ENCODE data around the gene PDLIM4.
A peak's percentile ranks its signal among the peaks of the same experiment; 100 is the strongest.

PDLIM4 gene

DNA sequence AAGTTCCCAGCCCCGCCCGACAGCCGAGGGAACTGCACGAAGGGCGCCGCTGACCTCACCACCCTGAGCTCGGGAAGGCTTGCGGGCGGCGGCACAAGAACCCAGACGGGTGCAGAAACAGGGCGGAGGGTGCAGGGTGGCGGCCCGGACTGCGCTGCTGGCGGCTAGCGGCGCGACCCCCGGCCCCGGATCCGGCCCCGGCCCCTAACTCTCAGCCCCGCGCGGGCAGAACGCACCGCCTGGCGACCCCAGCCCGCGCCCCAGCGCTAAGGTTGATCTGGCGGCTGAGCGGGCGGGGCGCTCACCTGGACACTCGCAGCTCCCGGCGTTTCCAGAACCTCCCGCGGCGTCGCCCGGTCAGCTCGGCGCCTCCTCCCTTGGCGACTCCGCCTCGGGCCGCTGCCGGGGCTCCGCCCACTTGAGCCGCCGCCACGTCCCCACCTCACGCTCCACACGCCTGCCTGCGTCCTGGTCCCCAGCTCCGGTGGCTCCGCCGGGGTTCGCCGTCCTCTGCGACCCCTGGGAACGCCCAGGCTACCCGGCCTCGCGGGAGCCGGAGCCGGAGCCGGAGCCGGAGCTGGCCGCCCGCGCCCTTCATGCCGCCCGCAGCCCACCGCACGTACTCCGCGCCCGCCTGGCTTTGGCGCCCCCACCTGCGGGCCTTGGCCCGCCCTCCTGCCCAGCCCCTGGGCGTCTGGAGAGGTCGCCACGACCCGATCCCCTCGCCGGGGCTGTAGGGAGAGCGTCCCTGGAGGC, 29.8 kb upstream of the PDLIM4 start, which contains the start of gene P4HA2:
TSS of gene P4HA2 (minus strand) at position 369 of the 756 bp plus-strand sequence. CDS start 9,227 bp downstream, outside the sequence.
- no peak for DNase-seq

DNA sequence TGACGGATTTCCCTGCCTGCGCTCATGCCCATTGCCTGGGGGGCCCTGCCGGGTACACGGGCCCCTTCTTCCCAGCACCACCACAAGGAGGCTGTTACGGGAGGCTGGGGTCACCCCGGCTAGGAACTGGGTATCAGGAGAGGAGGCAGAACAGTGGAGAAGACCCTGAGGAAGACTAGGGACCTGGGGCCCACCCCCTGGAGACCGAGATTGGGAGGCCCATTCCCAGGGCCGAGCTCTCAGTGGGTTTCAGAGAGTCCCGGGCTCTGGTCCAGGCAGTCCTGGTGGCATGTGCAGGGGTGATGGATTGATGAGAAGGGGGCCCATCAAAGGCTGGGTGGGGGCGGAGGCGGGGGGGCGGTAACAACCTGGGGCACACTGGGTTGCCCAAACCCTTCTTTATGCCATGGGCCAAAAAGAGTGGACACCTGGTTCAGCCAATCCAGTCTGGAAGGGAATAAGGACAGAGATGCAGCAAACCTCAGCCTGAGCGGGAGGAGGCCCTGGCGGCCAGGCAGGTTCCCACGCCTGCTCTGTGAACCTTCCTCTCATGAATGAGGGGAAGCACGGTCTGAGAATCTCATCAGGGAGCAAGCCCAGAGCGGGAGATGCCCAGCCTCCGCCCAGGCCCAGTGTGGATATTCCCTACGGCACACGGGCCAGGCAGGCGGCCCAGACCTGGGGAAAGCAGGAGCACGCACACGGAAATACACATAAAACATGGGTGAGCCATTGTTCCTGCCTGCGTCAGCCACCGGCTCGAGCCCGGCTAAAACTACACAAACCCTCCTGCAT, 29.1 kb upstream of the PDLIM4 start:
- DNase-seq, result no peak

DNA sequence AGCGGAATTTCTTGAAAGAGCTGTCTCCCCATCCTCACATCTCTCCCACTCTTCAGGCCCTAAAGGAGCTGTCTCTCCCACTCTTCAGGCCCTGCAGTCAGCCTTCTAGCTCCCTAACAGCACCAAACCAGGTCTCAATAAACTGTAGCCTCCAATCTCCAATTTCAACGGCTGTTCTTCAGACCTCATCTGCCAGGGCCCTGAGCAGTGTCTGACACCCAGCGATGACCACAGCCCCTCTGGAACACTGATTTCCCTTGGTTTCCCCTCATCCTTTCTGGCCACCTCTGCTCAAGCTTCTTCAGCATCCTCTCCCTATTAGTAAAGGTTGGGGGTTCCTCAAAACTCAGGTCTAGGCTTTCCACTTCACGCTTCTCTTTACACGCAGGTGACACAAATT, 28.3 kb upstream of the PDLIM4 start:
- DNase-seq, result no peak

DNA sequence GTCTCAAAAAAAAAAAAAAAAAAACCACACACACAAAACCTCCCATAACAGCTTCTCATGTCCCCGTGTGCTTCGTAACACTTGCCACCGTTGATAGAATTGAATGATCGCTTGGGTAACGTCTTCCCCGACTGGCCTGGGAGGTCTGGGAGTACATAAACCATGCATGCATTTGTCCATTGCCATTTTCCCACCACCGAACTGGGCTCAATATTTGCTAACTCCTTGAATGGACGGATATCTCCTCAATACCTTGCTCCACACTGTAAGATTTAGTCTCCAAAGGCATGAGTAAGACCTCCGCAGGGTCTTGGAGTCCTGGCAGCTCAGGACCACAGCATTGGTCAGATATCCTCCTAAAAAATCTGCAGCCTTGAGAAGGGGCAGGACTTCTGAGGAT, 26.6 kb upstream of the PDLIM4 start:
- no peak for DNase-seq

DNA sequence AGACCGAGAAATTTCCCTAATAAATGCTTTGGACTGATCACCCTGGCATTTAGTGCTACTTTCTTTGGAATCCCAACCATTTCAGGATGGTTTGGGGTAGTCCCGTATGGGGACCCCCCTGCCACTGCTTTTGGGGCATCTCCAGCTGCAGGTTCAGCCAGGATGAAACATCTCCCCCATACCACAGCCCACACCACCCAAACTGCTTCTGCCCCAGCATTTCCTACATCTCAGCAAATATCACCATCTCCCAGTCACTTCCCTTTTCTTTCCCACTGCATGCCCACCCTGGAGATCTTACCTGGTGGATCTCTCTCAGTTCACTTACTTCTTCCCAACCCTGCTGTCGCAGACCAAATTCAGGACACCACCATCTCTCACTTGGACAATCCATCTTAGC, 25.0 kb upstream of the PDLIM4 start:
- no peak for DNase-seq

DNA sequence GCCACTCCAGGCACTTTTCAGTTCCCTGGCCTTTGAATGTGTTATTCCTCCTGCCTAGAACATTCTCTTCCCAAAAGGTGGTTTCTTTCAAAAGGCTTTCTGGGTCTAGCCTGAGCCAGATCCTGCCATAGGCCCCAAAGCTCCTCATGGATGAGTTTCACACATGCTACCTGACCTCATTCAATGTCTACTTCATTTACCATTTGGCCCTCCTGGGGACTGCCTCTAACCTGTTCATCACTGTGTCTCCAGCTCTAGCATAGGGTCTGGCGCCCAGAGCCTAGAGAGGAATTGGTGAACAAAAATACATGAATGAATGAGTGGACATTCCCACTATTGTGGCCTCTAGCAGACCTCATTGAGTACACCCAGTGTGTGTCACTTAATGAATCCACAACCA, 24.4 kb upstream of the PDLIM4 start:
- DNase-seq, result no peak

DNA sequence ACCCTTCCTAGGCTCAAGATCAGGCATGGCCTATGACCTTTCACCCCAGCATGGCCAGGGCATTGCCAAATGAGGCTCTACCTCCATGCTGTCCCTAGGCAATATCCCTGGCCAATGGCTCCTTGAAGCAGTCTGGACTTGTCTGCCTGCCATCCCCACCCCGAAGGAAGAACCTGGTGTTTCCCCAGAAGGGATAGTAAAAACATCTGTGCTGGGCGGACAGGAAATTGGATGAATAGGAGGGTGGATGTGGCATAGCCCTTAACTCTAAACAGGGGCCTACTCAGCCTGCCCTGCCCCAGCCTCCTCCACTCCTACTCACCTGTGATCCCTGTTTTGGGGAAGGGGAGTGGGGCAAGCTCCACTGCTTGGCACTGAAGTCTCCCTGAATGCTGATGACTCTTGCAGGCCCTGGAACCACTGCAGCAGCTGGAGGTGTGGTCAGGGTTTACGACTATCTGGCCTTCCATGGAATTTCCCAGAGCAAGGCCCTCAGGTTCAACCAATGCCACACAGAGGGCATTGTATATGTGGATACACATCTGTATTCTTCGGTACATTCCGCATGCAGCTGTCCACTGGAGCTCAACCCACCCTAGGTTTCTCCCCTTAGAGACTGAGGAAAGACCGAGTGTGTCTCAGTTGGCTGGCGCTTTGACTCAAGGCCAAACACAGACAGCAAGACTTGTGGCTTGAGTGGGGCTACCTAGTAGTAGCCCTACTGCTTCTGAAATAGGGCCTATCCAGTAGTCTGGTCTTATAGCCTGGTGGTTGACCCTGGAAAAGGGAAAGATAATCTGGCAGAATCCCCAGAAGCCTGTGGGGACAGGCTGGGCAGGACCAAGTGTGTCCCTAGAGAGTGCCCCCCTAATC, 23.4 kb upstream of the PDLIM4 start:
- no peak for DNase-seq

DNA sequence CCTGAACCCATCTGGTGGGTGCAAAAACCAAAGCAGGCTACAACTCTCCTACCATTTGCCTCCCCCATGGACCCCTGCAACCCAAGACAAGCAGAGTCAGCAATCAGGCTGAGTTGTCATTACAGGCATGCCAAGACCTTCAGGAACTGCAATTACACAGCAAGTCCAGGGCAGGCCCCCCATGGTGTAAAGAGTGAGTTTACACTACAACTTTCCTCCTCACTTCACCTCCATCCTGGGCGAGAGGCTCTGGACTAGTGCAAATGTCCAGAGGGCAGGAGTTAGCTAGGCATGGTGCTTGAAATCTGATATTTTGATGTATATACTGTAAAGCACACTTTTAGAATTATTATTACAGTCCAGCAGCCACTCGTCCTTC, 22.8 kb upstream of the PDLIM4 start:
- no peak for DNase-seq

DNA sequence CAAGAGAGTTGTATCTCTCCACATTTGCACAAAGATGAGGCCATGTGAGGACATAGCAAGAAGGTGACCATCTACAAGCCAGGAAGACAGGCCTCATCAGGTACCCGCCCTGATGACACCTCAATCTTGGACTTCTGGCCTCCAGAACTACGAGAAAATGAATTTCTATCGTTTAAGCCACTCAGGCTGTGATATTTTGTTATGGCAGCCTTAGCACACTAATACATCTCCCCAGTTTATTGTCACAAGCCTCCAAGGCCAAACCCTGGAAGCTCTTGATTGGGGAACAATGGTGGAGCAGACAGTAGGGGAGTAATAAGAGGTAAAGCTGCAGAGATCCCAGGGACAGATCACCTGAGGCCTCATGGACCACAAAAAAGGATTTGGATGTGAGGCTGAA, 22.2 kb upstream of the PDLIM4 start:
- no peak for DNase-seq

DNA sequence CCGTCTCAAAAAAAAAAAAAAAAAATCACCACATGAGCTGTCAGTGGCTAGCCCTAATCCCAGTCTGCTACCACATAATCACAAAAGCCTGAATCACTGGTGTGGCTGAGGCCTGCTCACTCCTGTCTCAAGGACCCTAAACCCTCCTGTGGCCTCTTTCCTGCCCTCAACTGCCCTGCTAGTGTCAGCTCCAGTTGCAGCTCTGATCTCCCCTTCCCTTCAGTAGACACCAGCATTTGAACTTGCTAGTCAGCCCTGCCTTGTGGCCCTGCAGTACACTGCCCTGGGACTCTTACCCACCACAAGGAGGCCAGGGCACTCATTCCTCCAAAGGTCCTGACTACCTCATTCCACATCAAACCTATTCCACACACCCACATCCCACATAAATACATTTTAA, 20.4 kb upstream of the PDLIM4 start:
- DNase-seq, result no peak

DNA sequence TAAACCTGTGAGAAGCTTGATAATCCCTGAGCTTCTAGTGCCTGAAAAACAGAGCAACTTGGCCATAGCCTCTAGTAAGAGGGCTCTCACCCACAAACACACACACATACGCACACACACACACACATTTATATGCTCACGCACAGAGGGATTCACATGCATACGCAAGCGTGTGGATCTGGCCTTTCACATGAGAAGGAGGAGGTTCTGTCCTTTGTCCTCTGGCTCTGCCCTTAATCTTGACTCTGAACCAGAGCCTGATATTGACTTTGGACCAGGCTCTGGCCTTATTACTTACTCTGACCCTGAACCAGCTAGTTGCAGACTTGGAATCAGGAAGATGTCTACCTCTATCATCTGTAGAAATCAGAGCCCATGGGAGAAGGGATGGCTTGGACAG, 19.8 kb upstream of the PDLIM4 start:
- no peak for DNase-seq

DNA sequence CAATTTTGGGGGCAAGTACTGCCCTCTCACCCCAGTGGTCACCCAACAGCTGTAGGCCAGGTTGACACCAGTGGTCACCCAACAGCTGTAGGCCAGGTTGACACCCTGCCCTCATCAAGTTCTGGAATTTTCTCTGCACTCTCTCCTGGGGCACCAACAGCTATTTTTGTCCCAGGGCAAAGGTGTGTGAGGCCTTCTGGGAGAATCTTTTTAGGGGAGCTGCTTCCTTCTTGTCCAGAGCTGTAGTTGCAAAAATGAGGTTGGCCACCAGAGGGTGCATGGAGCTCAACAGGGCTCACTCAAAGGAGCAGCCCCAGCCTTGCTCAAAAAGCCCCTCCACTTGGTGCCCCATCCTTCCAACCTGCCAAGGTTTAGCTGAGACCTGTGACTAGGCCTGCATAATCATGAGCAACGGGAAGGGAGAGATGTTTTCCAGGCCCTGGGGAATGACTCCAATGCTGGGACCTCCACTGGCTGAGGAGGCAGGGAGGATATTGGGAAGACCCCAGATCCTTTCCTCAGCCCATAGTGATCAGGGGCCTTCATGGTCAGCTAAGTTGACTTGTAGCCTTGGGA, 19.2 kb upstream of the PDLIM4 start:
- DNase-seq, result peak; percentile 55

DNA sequence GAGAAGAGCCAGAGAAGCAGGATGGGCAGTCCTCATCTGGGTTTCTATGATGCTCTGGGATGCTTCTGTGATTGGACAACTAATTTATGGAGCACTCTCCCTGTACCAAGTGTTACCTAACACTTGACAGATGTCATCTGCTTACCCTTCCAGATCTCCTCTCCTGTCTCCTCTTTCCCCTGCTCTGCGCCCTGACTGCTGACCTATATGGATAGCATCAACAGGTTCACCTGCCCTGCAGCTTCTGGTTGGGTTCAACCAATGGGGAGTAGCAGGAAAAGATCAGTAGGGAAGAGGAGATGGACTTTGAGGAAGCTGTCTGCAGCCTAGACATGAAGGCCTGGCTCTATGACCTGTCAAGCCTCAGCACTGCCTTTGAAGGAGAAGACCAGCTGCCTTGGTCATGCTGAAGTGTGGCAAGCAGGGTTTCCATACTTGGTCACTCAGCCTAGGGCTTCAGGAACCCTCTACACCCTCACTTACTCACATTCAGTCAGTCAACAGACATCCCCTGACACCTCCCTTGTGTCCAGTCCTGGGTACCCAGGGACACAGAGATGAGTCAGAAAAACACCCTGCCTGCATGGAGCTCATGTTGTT, 18.5 kb upstream of the PDLIM4 start:
- DNase-seq, result no peak

DNA sequence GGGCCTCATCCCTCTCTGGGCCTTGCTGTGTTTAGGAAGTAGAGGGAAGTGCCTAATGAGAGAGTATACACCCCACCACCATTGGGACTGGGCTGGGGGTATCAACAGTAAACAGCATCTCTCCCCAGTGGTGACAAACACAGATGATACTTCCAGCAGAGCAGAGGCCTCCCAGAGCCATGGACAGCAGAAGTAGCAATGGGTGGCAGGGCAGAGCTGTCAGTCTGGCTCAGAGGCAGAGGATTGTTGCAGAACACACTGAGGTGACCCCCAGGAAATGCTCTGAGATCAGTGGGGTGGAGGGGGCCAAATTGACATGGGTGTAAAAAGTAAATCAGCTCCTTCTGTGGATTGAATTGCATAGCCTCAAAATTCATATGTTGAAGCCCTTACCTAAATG, 17.7 kb upstream of the PDLIM4 start:
- DNase-seq, result no peak

DNA sequence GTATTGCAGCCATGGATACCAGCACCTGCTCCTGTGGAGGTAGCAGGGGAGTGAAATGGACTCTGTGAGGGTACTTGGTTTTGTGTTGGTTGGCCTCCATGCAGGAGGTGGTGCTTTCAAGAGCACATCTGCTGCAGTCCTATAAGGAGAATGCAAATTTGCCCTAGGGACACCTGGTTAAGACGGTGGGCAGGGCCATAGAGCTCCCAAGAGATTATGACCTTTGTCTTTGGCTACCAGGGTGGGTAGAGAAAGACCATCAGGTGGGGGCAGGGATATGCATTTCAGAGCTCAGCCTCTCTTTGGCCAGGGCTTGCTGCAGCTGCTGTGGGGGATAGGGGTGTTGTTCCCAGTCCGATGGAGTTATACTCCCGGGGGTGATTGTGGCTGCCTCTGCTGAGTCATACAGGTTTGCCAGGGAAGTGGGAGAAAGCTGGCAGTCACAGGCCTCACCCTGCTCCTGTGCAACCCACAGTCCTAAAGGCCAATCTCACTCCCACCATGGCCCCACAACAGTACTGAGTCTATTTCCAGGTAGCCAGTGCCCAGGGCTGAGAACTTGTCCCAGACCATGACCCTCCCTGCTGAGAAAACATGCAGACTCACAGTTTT, 14.0 kb upstream of the PDLIM4 start:
- no peak for DNase-seq

DNA sequence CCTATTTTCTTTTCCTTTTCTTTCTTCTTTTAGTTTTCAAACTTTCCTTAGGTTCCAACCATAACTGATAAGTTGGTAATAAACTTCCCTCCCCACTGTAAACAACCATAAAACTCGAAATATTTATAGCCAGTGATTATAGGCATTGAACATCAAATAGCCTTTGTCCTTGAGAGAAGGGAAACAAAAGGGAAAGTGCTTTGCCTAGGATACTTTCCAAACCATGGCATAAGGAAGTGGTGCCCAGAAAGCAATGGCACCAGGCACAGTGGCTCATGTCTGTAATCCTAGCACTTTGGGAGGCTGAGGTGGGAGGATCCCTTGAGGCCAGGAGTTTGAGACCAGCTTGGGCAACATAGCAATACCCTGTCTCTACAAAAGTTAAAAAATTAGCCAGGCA, 11.9 kb upstream of the PDLIM4 start:
- no peak for DNase-seq

DNA sequence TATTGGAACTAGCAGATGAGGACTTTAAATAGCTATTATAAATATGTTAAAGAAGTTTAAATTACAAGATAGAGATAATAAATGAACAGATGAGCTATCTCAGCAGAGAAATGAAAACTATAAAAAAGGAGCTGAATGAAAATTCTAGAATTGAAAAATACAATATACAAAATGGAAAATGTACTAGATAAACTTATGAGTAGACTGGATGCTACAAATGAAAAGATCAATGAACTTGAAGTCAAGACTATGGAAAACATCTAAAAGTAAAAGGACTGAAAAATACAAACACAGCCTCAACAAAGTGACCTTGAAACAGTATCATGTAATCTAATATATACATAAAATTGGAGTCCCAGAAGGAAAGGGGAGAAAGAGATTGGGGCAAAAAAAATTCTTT, 10.7 kb upstream of the PDLIM4 start:
- DNase-seq, result no peak

DNA sequence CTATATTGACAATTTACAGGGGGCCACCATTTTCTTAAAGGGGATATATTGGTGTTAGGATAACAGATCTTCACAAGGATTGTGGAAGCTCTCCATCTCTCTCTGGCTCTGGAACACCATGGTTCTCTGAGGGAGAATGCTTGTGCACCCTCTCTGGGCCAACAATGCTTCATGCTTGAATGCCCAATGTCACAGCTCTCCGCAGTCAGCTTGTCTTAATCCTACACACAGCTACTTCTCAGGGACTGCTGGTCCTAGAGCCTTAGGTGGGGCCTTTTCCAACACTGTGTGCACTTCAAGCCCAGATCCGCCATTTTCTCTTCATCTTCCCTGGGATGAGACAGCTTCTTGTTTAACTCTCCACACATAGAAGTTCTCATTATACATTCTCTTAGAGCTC, 6.9 kb upstream of the PDLIM4 start:
- DNase-seq, result no peak

DNA sequence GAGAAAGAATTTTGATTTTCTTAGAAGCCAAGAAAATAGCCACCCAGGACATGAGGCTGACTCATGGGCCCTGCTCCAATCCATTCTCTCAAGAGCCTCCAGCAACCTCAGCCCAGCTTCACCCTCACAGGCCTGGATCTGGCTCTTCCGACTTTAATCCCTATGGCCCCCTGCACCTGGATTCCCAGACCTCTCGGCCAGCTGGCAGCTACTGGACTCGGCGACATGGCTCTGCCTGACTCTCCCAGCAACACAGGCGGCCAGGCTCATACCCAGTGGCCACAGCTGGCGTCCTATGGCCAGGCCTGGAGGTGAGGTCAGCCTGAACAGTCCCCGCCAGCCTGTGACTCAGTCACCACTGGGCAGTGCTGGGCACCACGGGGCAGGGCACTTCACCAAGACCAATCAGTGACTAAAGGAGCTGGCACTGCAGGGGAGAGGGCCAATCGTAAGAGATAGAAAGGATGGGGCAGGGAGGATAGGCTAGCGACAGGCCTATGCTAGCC, 6.2 kb upstream of the PDLIM4 start:
- no peak for DNase-seq

DNA sequence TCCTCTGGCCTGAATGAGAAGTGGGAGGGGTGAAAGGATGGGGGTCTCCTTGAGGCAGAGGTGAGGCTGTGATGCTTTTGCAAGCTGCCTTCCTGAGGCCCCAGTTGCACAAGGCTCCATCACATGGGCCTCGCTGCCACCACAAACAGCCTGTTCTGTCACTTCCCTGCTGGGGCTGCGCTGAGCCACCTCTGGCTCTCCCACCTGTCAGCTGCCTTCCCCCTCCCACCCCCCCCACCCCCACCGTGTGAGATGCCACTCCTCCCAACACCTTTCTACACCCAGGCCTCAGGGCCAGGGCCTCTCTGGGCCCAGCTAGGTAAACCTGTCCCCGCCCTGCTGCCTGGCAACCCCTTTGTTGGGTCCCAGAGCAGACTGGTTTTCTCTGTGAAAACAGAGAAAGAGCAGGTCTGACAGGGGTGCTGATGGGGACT, 4.5 kb upstream of the PDLIM4 start:
- DNase-seq, result no peak

DNA sequence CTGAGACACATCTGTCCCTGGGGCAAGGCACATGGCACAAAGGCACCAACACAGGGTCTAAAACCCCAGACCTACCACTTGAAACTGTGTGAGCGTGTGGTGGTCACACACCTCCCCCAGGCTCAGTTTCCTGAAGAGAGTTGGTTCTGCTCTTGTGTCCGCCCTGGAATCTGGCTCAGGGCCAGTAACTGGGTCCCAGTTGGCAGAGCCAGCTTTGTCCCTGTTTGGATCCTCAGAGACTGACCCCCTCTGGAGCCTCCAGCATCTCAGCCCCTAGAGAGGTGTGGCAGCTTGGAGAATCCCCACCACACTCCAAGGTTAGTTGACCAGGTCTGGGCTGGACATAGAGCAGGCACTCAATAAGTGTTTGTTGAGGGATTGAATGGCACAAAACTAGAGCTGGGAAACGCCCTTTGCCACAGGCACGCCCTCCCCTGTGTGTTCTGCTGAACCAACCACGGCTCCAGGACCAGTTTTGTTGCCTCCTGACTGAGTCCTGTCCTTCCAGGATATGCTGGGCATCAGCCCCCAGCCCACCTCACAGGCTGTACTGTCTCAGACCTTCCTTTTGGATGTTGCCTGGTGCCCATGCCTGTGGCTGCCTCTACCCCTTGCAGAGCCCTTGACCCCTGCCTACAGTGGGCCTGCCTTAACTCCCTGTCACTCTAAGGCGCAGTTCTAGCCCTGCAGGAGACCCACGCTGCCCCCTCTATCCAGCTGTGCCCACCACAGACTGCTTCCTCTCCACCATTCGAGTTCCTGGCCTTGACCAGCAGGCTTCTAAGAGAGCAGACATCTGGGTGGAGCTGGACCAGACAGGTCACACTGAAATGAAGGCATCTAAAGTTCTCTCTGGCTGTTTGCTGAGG, 3.8 kb upstream of the PDLIM4 start:
- no peak for DNase-seq

All from effector CD4-positive, alpha-beta T cell (primary cell).